ENCODE data around the gene EDARADD. TPM values are rescaled to one million over a fixed set of nuclear protein-coding genes. Genes with fewer than 3 reads are reported as not detected.
A peak's percentile ranks its signal among the peaks of the same experiment; 100 is the strongest.

EDARADD gene
- total RNA-seq, 1 experiment from 2014 or later = 3.8 TPM

- DNase-seq (ENCODE audit: low read depth) = no peak
Observed at GRCh38 chr1:236392182-236392581, 1.9 kb upstream of the EDARADD start.

GRCh38 chr1:236394879-236395229 is 768 bp downstream of the EDARADD start:
- DNase-seq (ENCODE audit: low read depth) = peak; percentile 53

- DNase-seq (ENCODE audit: low read depth) = peak; percentile 55
Observed at GRCh38 chr1:236395230-236395946, 1.3 kb downstream of the EDARADD start.

GRCh38 chr1:236395947-236396664 is 2.0 kb downstream of the EDARADD start:
- no peak for DNase-seq (ENCODE audit: low read depth)

- DNase-seq (ENCODE audit: low read depth) = no peak
Observed at GRCh38 chr1:236396665-236397043, 2.6 kb downstream of the EDARADD start.

- DNase-seq (ENCODE audit: low read depth) = no peak
Observed at GRCh38 chr1:236397173-236397759, 3.2 kb downstream of the EDARADD start.

GRCh38 chr1:236398538-236398937 is 4.5 kb downstream of the EDARADD start:
- no peak for DNase-seq (ENCODE audit: low read depth)

- no peak for DNase-seq (ENCODE audit: low read depth)
Observed at GRCh38 chr1:236400061-236400603, 6.0 kb downstream of the EDARADD start.

- no peak for DNase-seq (ENCODE audit: low read depth)
Observed at GRCh38 chr1:236401698-236402097, 7.6 kb downstream of the EDARADD start.

- DNase-seq (ENCODE audit: low read depth) = no peak
Observed at GRCh38 chr1:236403905-236404696, 10.0 kb downstream of the EDARADD start.

- DNase-seq (ENCODE audit: low read depth) = no peak
Observed at GRCh38 chr1:236407059-236407458, 13.0 kb downstream of the EDARADD start.

GRCh38 chr1:236413688-236414087 is 19.6 kb downstream of the EDARADD start:
- DNase-seq (ENCODE audit: low read depth) = no peak

GRCh38 chr1:236416165-236416564 is 22.1 kb downstream of the EDARADD start:
- DNase-seq (ENCODE audit: low read depth) = no peak

- DNase-seq (ENCODE audit: low read depth) = no peak
Observed at GRCh38 chr1:236417336-236417735, 23.2 kb downstream of the EDARADD start.

- DNase-seq (ENCODE audit: low read depth) = no peak
Observed at GRCh38 chr1:236419502-236419901, 25.4 kb downstream of the EDARADD start.

GRCh38 chr1:236421022-236421421 is 26.9 kb downstream of the EDARADD start:
- DNase-seq (ENCODE audit: low read depth) = peak; percentile 82

GRCh38 chr1:236421850-236422516 is 27.9 kb downstream of the EDARADD start:
- DNase-seq (ENCODE audit: low read depth) = no peak

GRCh38 chr1:236422517-236422876 is 28.4 kb downstream of the EDARADD start:
- no peak for DNase-seq (ENCODE audit: low read depth)

GRCh38 chr1:236425031-236425663 is 31.1 kb downstream of the EDARADD start:
- no peak for DNase-seq (ENCODE audit: low read depth)

- DNase-seq (ENCODE audit: low read depth) = no peak
Observed at GRCh38 chr1:236426215-236426614, 32.1 kb downstream of the EDARADD start.

Data from HT1080 (cell line).